Osteoblast (primary cell): ENCODE data around the gene BTNL2. TPM values are rescaled to one million over a fixed set of nuclear protein-coding genes. Genes with fewer than 3 reads are reported as not detected.

Experiments used
- DNase-seq: peaks from one replicate; pipeline ENCODE4 v3.0.0; 2011; ENCODE audit warnings: low spot score, mixed read lengths; ENCODE audit not compliant: insufficient read length; ENCODE audit errors: missing footprints
- H2AFZ ChIP-seq: 2 replicates; pipeline ENCODE4 v1.6.0; 2011; ENCODE audit warnings: mild to moderate bottlenecking, low read length
- H3K27ac ChIP-seq: 2 replicates; pipeline ENCODE4 v1.5.1; 2011; ENCODE audit warnings: mild to moderate bottlenecking, low read depth, low read length, moderate library complexity
- H3K27me3 ChIP-seq: 2 replicates; pipeline ENCODE4 v1.6.0; 2012; ENCODE audit warnings: mild to moderate bottlenecking, control low read depth, inconsistent platforms, low read length, moderate library complexity; ENCODE audit not compliant: insufficient read depth
- H3K36me3 ChIP-seq: 2 replicates; pipeline ENCODE4 v1.5.1; 2011; ENCODE audit warnings: mild to moderate bottlenecking, low read length, control low read depth, moderate library complexity; ENCODE audit not compliant: insufficient read depth
- H3K4me1 ChIP-seq: 2 replicates; pipeline ENCODE4 v1.5.1; 2011; ENCODE audit warnings: mild to moderate bottlenecking, low read length, control low read depth, moderate library complexity; ENCODE audit not compliant: insufficient read depth
- H3K4me2 ChIP-seq: 2 replicates; pipeline ENCODE4 v1.6.0; 2011; ENCODE audit warnings: mild to moderate bottlenecking, low read length; ENCODE audit not compliant: insufficient read depth
- H3K4me3 ChIP-seq: fragments of 200-600 bp; sonication (generic); 3 replicates; pipeline ENCODE4 v1.5.1; 2012; ENCODE audit warnings: mild to moderate bottlenecking, low read length, inconsistent platforms; ENCODE audit not compliant: insufficient read depth
- H3K79me2 ChIP-seq: 2 replicates; pipeline ENCODE4 v1.6.0; 2012; ENCODE audit warnings: mild to moderate bottlenecking, low read length, control low read depth, inconsistent platforms; ENCODE audit not compliant: insufficient read depth
- H3K9me3 ChIP-seq: 2 replicates; pipeline ENCODE4 v1.5.1; 2011; ENCODE audit warnings: low read depth, low read length, control low read depth
- H4K20me1 ChIP-seq: 2 replicates; pipeline ENCODE4 v1.6.0; 2012; ENCODE audit warnings: mild to moderate bottlenecking, low read length, control low read depth; ENCODE audit not compliant: insufficient read depth
- total RNA-seq: library from RNA; depleted of rRNA; stranded (reverse); fragments of >200 nt; gene quantifications from 2 replicates; pipeline ENCODE4 v1.2.3, GENCODE V29; 2012
- TF ChIP-seq, protein P1 (sequence below): IDR thresholded peaks from 2 replicates; pipeline ENCODE4 v1.5.1; 2011; ENCODE audit warnings: mild to moderate bottlenecking, low read depth, low read length, moderate library complexity; ENCODE audit errors: extremely low read depth

Gene BTNL2
- total RNA-seq, 1 donor: not detected

DNA sequence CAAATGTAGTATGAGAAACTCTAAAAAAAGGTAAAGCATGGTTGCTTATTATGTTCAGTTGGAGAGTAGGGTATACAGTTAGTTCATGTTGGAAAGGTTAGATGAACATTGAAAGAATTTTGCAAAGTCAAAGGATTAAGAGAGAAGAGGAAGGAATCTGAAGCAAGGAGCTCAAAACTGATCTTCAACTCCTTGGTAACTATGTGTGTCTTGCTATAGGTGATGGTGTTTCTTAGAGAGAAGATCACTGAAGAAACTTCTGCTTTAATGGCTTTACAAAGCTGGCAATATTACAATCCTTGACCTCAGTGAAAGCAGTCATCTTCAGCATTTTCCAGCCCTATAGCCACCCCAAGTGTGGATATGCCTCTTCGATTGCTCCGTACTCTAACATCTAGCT lies 37.5 kb upstream of the BTNL2 start:
- no peak for DNase-seq
- Histone ChIP-seq H3K27ac (no peak overlapping the region), H3K4me1 (no peaks in the 10 kb centered on the region), H3K9me3 (no peaks in the 10 kb centered on the region), H3K79me2 (no peaks in the 10 kb centered on the region), H3K36me3 (no peaks in the 10 kb centered on the region), H3K4me3 (no peak overlapping the region), H2AFZ (no peak overlapping the region), H3K27me3 (no peaks in the 10 kb centered on the region), H4K20me1 (no peaks in the 10 kb centered on the region), H3K4me2 (no peak overlapping the region)
- TF ChIP-seq, protein P1, sequence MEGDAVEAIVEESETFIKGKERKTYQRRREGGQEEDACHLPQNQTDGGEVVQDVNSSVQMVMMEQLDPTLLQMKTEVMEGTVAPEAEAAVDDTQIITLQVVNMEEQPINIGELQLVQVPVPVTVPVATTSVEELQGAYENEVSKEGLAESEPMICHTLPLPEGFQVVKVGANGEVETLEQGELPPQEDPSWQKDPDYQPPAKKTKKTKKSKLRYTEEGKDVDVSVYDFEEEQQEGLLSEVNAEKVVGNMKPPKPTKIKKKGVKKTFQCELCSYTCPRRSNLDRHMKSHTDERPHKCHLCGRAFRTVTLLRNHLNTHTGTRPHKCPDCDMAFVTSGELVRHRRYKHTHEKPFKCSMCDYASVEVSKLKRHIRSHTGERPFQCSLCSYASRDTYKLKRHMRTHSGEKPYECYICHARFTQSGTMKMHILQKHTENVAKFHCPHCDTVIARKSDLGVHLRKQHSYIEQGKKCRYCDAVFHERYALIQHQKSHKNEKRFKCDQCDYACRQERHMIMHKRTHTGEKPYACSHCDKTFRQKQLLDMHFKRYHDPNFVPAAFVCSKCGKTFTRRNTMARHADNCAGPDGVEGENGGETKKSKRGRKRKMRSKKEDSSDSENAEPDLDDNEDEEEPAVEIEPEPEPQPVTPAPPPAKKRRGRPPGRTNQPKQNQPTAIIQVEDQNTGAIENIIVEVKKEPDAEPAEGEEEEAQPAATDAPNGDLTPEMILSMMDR: no peak

DNA sequence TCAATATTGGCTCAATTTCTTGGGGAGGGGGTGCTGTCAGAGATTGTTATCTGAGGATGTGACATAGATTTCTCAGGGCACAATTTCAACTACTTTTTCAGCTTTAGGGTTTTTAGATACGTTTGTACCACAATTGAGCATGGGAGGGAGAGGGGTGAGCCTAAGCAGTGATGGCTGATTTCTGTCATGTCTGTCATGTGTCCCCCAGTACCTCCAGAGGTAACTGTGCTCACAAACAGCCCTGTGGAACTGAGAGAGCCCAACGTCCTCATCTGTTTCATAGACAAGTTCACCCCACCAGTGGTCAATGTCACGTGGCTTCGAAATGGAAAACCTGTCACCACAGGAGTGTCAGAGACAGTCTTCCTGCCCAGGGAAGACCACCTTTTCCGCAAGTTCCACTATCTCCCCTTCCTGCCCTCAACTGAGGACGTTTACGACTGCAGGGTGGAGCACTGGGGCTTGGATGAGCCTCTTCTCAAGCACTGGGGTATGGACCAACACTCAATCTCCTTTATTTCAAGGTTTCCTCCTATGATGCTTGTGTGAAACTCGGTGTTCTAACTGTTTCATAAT lies 36.1 kb upstream of the BTNL2 start:
- no peaks in the 10 kb centered on the region for H3K9me3 ChIP-seq
- DNase-seq: peak; percentile 44
- H3K27me3 ChIP-seq: no peaks in the 10 kb centered on the region

DNA sequence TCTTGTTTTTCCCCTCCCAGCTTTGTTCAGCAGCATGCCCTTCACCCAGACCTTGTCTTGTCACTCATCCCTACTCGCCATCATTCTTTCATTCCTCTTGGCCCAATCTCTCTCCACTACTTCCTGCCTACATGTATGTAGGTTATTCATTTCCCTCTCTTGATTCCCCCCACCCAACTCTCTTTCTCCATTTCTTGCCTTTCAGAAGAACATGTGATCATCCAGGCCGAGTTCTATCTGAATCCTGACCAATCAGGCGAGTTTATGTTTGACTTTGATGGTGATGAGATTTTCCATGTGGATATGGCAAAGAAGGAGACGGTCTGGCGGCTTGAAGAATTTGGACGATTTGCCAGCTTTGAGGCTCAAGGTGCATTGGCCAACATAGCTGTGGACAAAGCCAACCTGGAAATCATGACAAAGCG lies 35.3 kb upstream of the BTNL2 start:
- no peak overlapping the region for H3K27ac ChIP-seq
- no peaks in the 10 kb centered on the region for H3K27me3 ChIP-seq
- DNase-seq: no peak
- H3K4me3 ChIP-seq: no peak overlapping the region
- H4K20me1 ChIP-seq: no peaks in the 10 kb centered on the region
- TF ChIP-seq, protein P1: no peak
- no peaks in the 10 kb centered on the region for H3K9me3 ChIP-seq
- H3K36me3 ChIP-seq: no peaks in the 10 kb centered on the region
- no peaks in the 10 kb centered on the region for H3K4me1 ChIP-seq
- no peak overlapping the region for H3K4me2 ChIP-seq
- H2AFZ ChIP-seq: no peak overlapping the region
- H3K79me2 ChIP-seq: no peaks in the 10 kb centered on the region

More for the DNA sequence above, 36.1 kb upstream of the BTNL2 start:
- TF ChIP-seq, protein P1: no peak
- no peak overlapping the region for H2AFZ ChIP-seq
- no peak overlapping the region for H3K27ac ChIP-seq
- no peaks in the 10 kb centered on the region for H4K20me1 ChIP-seq
- no peaks in the 10 kb centered on the region for H3K79me2 ChIP-seq
- no peaks in the 10 kb centered on the region for H3K36me3 ChIP-seq
- no peak overlapping the region for H3K4me2 ChIP-seq
- no peaks in the 10 kb centered on the region for H3K4me1 ChIP-seq
- H3K4me3 ChIP-seq: no peak overlapping the region

DNA sequence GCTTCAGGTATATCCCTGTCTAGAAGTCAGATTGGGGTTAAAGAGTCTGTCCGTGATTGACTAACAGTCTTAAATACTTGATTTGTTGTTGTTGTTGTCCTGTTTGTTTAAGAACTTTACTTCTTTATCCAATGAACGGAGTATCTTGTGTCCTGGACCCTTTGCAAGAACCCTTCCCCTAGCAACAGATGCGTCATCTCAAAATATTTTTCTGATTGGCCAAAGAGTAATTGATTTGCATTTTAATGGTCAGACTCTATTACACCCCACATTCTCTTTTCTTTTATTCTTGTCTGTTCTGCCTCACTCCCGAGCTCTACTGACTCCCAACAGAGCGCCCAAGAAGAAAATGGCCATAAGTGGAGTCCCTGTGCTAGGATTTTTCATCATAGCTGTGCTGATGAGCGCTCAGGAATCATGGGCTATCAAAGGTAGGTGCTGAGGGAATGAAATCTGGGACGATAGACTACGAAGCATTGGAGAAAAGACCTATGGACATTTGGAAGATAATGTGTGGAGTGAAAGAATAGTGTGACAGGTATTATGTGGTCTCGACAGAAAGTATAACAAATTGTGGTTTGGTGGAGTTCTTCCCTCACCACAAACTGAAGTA lies 32.7 kb upstream of the BTNL2 start, which contains the start of gene HLA-DRA:
Gene HLA-DRA (plus strand): TSS at position 286 of the 613 bp plus-strand sequence. CDS start 64 bp downstream, at position 350.
- no peaks in the 10 kb centered on the region for H3K9me3 ChIP-seq
- no peaks in the 10 kb centered on the region for H4K20me1 ChIP-seq
- H3K4me2 ChIP-seq: peak within 1 kb of the TSS; percentile 63
- H3K79me2 ChIP-seq: no peaks in the 10 kb centered on the region
- no peaks in the 10 kb centered on the region for H3K4me1 ChIP-seq
- peak; percentile 67 for DNase-seq
- no peak within 1 kb of the TSS for H3K27ac ChIP-seq
- H3K27me3 ChIP-seq: peaks cover 3% of the 10 kb centered on the region
- TF ChIP-seq, protein P1: no peak
- H3K4me3 ChIP-seq: peak within 1 kb of the TSS; percentile 50
- H3K36me3 ChIP-seq: no peaks in the 10 kb centered on the region
- peak within 1 kb of the TSS; percentile 20 for H2AFZ ChIP-seq
